Fibroblast of villous mesenchyme (primary cell): ENCODE measurements around the gene RAB8B. TPM values are rescaled to one million over a fixed set of nuclear protein-coding genes. Genes with fewer than 3 reads are reported as not detected.

Source experiments
- DNase-seq: peaks from one replicate; pipeline ENCODE4 v3.0.0-alpha.2; 2010; ENCODE audit warnings: low read depth
- H3K4me3 ChIP-seq: 2 replicates; pipeline ENCODE4 v1.5.1; 2011; ENCODE audit warnings: low read depth, mild to moderate bottlenecking, low read length
- total RNA-seq: library from RNA; depleted of rRNA; stranded (reverse); fragments of >200 nt; gene quantifications from 2 replicates; pipeline ENCODE4 v1.2.3, GENCODE V29; 2012
- TF ChIP-seq, protein P1 (sequence below): IDR thresholded peaks from 2 replicates; pipeline ENCODE4 v1.5.1; 2012; ENCODE audit warnings: low read depth, mild to moderate bottlenecking, low read length; ENCODE audit not compliant: insufficient read depth

RAB8B gene
- total RNA-seq, 1 donor = 97.2 TPM

DNA sequence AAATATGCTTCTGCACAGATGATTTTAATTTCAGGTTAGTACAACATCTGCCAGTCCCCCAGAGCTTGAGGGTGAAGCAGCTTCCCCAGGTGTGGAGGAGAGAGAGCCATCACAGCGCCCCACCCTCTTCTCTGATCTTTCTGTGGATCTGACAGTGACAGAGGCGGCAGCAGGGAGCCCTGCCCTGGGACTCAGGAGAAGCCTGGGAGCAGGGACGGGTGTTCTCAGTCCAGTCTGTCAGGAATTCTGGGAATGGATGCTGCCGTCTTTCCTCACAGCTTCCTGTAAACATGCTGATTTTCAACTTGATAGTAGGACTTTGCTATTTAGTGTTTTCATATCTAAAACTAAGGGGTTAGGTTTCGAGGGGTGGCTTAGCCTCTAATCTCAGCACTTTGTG, 11.4 kb upstream of the RAB8B start:
- no peak overlapping the region for H3K4me3 ChIP-seq
- peak; percentile 79 for DNase-seq
- TF ChIP-seq, protein P1, sequence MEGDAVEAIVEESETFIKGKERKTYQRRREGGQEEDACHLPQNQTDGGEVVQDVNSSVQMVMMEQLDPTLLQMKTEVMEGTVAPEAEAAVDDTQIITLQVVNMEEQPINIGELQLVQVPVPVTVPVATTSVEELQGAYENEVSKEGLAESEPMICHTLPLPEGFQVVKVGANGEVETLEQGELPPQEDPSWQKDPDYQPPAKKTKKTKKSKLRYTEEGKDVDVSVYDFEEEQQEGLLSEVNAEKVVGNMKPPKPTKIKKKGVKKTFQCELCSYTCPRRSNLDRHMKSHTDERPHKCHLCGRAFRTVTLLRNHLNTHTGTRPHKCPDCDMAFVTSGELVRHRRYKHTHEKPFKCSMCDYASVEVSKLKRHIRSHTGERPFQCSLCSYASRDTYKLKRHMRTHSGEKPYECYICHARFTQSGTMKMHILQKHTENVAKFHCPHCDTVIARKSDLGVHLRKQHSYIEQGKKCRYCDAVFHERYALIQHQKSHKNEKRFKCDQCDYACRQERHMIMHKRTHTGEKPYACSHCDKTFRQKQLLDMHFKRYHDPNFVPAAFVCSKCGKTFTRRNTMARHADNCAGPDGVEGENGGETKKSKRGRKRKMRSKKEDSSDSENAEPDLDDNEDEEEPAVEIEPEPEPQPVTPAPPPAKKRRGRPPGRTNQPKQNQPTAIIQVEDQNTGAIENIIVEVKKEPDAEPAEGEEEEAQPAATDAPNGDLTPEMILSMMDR = no peak

GRCh38 chr15:63180746-63181145, 8.7 kb upstream of the RAB8B start:
- H3K4me3 ChIP-seq = no peak overlapping the region
- TF ChIP-seq, protein P1 = no peak
- DNase-seq = no peak

DNA sequence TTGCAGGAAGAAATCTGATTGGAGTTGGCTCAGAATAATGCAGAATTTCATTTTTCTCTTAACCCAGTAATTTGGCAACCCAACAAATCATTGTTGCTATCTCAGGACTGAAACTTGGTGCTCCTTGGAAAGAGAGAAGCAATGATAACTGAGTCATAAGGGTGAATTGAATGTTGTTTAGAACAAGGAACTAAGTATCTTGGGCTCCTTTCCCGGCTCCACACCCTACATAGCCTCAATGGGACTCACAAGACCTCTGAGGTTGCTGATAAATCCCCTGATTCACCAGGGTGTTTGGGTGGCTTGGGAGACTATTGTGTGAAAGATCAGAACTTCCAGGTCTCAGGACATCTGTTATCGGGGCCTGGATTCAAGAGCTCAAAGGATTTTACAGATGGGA, 7.8 kb upstream of the RAB8B start:
- DNase-seq = no peak
- no peak overlapping the region for H3K4me3 ChIP-seq
- TF ChIP-seq, protein P1 = no peak

GRCh38 chr15:63185206-63185605, 4.2 kb upstream of the RAB8B start:
- no peak for DNase-seq
- H3K4me3 ChIP-seq = no peak overlapping the region
- TF ChIP-seq, protein P1 = no peak

DNA sequence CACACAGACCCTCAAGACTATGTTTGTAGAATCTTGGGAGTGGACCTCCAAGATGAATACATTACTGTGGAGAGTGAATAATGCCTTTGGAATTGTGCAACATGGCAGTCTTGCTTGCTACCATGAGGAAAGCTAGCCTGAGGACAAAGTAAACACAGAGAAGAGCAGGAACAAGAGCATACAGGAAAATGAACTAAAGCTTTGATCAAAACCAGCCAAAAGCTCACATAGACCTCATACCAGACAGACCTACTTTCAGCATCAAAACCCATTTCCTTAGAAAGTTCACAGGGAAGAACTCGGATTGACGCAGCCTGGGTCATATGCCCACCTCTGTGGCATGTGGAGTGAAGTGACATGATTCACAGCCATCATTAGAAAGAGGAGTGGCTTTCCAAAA, 3.3 kb upstream of the RAB8B start:
- peak; percentile 82 for DNase-seq
- no peak overlapping the region for H3K4me3 ChIP-seq
- TF ChIP-seq, protein P1 = no peak

- no peak overlapping the region for H3K4me3 ChIP-seq
- DNase-seq = no peak
- TF ChIP-seq, protein P1 = no peak
Observed at GRCh38 chr15:63187589-63188226, 1.7 kb upstream of the RAB8B start.
